Calu3 (cell line): Measurements from ENCODE around the gene HIVEP1. TPM values are rescaled to one million over a fixed set of nuclear protein-coding genes. Genes with fewer than 3 reads are reported as not detected.

Source experiments
- BruUV-seq: library from RNA; stranded (reverse); fragments of 400-500 nt; replicated peaks from 2 replicates; lab custom pipeline; 2021; lab: Mats Ljungman, UMichigan
- CTCF ChIA-PET: fragments of 300-600 bp; sonication (Branson Sonifier 250); formaldehyde crosslinking; loops from one replicate; lab custom pipeline; 2022; ENCODE audit warnings: antibody characterized with exemption; lab: Charles Lee
- DNase-seq: peaks from one replicate; pipeline ENCODE4 v3.0.0; 2022
- H3K27ac Mint-ChIP-seq: one replicate; pipeline ENCODE4 v1.8.0; 2022; ENCODE audit warnings: mixed read lengths; ENCODE audit not compliant: unreplicated experiment
- H3K27me3 Mint-ChIP-seq: one replicate; pipeline ENCODE4 v1.8.0; 2022; ENCODE audit warnings: mixed read lengths; ENCODE audit not compliant: unreplicated experiment
- H3K36me3 Mint-ChIP-seq: one replicate; pipeline ENCODE4 v1.8.0; 2022; ENCODE audit warnings: mild to moderate bottlenecking, moderate library complexity, mixed read lengths; ENCODE audit not compliant: insufficient read depth, unreplicated experiment
- H3K4me1 Mint-ChIP-seq: one replicate; pipeline ENCODE4 v1.8.0; 2022; ENCODE audit warnings: mild to moderate bottlenecking, low read depth, mixed read lengths; ENCODE audit not compliant: unreplicated experiment
- H3K4me3 Mint-ChIP-seq: one replicate; pipeline ENCODE4 v1.8.0; 2022; ENCODE audit warnings: mild to moderate bottlenecking, low read depth, moderate library complexity, mixed read lengths; ENCODE audit not compliant: unreplicated experiment
- H3K9me3 Mint-ChIP-seq: one replicate; pipeline ENCODE4 v1.8.0; 2022; ENCODE audit warnings: low read depth, mixed read lengths; ENCODE audit not compliant: unreplicated experiment
- CTCF ChIP-seq: fragments of 200-600 bp; IDR thresholded peaks from one replicate; pipeline ENCODE4 v1.8.0; 2022; ENCODE audit warnings: antibody characterized with exemption; ENCODE audit not compliant: unreplicated experiment
- intact Hi-C: fragments of 100-400 bp; cut with micrococcal nuclease; formaldehyde crosslinking; loops from one replicate; pipeline ENCODE4 v1.10.0; 2022; ENCODE audit not compliant: unreplicated experiment
- total RNA-seq: library from RNA; stranded (reverse); gene quantifications from 2 replicates; pipeline ENCODE4 v1.2.3, GENCODE V29; 2022

The HIVEP1 gene
- total RNA-seq, 1 experiment from 2014 or later, result 16.1 TPM

- Mint-ChIP-seq H3K4me3 (no peak overlapping the region), H3K27ac (no peak overlapping the region), H3K27me3 (no peaks in the 10 kb centered on the region), H3K4me1 (peaks cover 24% of the 10 kb centered on the region), H3K9me3 (no peaks in the 10 kb centered on the region), H3K36me3 (no peaks in the 10 kb centered on the region)
- BruUV-seq, result no TSS peak
- CTCF ChIA-PET, result no interaction called here
- no peak for TF ChIP-seq CTCF
- no peak for DNase-seq
- intact Hi-C loops, result loop anchor here (10.0 kb wide), 1 partner anchor 378 kb away; no protein-coding TSS in a partner anchor
Observed at GRCh38 chr6:12032783-12033573, 20.9 kb downstream of the HIVEP1 start.

- Mint-ChIP-seq H3K4me1 (peaks cover 24% of the 10 kb centered on the region), H3K27me3 (no peaks in the 10 kb centered on the region), H3K4me3 (no peak overlapping the region), H3K36me3 (no peaks in the 10 kb centered on the region), H3K27ac (no peak overlapping the region), H3K9me3 (no peaks in the 10 kb centered on the region)
- CTCF ChIA-PET, result no interaction called here
- no TSS peak for BruUV-seq
- DNase-seq, result no peak
- TF ChIP-seq CTCF, result no peak
- intact Hi-C loops, result loop anchor here (10.0 kb wide), 1 partner anchor 379 kb away; no protein-coding TSS in a partner anchor
Observed at GRCh38 chr6:12033770-12034169, 21.7 kb downstream of the HIVEP1 start.

GRCh38 chr6:12034349-12034748 is 22.2 kb downstream of the HIVEP1 start:
- peaks cover 24% of the 10 kb centered on the region for H3K4me1 Mint-ChIP-seq
- no peaks in the 10 kb centered on the region for H3K9me3 Mint-ChIP-seq
- no peak overlapping the region for H3K4me3 Mint-ChIP-seq
- H3K27me3 Mint-ChIP-seq, result no peaks in the 10 kb centered on the region
- DNase-seq, result no peak
- no TSS peak for BruUV-seq
- CTCF ChIA-PET, result interaction anchor here (0.8 kb wide), 1 partner anchor 19 kb away, joined by 3 read pairs; no protein-coding TSS in a partner anchor
- no peak overlapping the region for H3K27ac Mint-ChIP-seq
- no peaks in the 10 kb centered on the region for H3K36me3 Mint-ChIP-seq
- intact Hi-C loops, result loop anchor here (10.0 kb wide), 1 partner anchor 380 kb away; no protein-coding TSS in a partner anchor
- TF ChIP-seq CTCF, result no peak

GRCh38 chr6:12034837-12035236 is 22.7 kb downstream of the HIVEP1 start:
- no TSS peak for BruUV-seq
- H3K4me1 Mint-ChIP-seq, result peaks cover 24% of the 10 kb centered on the region
- H3K27me3 Mint-ChIP-seq, result no peaks in the 10 kb centered on the region
- intact Hi-C loops, result loop anchor here (10.0 kb wide), 1 partner anchor 380 kb away; no protein-coding TSS in a partner anchor
- no peak overlapping the region for H3K27ac Mint-ChIP-seq
- TF ChIP-seq CTCF, result no peak
- DNase-seq, result no peak
- H3K4me3 Mint-ChIP-seq, result no peak overlapping the region
- CTCF ChIA-PET, result interaction anchor here (0.5 to 0.8 kb wide), 3 partner anchors 9 to 416 kb away, joined by 3 to 6 read pairs (median 3); no protein-coding TSS in a partner anchor
- no peaks in the 10 kb centered on the region for H3K9me3 Mint-ChIP-seq
- no peaks in the 10 kb centered on the region for H3K36me3 Mint-ChIP-seq
